ENCODE results near the gene FRMPD1. TPM values are rescaled to one million over a fixed set of nuclear protein-coding genes. Genes with fewer than 3 reads are reported as not detected.
A peak's percentile ranks its signal among the peaks of the same experiment; 100 is the strongest.

Gene FRMPD1
- total and polyA plus RNA-seq, 4 donors, result 0.06 to 0.25 (median 0.06) TPM; not detected in 1

DNA sequence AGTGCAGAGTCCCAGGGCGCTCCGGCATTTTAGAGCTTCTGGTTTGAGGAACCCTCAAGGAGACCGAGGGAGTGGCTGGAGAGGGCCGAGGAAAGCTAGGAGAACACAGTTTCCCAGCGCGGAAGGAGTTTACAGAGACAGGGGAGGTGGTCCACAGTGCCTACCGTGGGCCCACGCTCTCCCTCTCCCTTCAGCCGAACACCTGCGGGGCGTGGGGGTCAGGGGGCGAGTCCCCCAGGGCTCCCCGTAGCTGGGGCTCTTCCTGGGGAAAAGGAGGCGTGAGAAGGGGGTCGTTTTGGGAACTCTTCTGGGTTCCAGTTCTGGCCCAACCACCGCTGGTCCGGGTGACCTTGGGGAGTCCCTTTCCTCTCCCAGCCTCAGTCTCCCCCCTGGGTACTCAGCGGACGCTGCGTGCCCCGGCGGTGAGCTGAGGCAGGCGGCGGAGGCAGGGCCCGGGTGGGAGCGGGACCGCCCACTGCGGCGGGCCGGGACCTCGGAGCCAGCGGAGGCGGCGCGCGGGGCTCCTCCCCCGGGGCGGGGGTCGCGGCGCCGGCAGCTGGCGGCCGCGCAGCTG, 368 bp upstream of the FRMPD1 start:
- WGBS, 2 donors, result 14 to 45% methylated on average over 16 to 45 of the region's 45 CpGs
- Histone ChIP-seq H3K36me3 (ENCODE audit: control insufficient read depth in 4 of 4, insufficient read depth in 4 of 4, low read length in 4 of 4) (no peaks in the 10 kb centered on the region), H3K9me3 (ENCODE audit: control insufficient read depth in 4 of 4, insufficient read depth in 3 of 4, low read length in 3 of 4) (peaks cover 0 to 2% (median 0%) of the 10 kb centered on the region in 4 donors), H3K27ac (ENCODE audit: low read depth in 1 of 2, low read length in 1 of 2) (no peak overlapping the region), H3K4me1 (ENCODE audit: control insufficient read depth in 5 of 5, insufficient read depth in 5 of 5, low read length in 5 of 5) (peaks cover 0 to 8% (median 0%) of the 10 kb centered on the region in 5 donors), H3K4me3 (no peak overlapping the region), H3K27me3 (ENCODE audit: control insufficient read depth in 3 of 3, insufficient read depth in 3 of 3, low read length in 2 of 3) (peaks cover 0 to 66% (median 45%) of the 10 kb centered on the region in 3 donors), H3K9ac (ENCODE audit: insufficient read depth in 1 of 2, low read length in 2 of 2) (no peak overlapping the region)
- ATAC-seq (ENCODE audit: insufficient read depth, low FRiP score) (no peak), DNase-seq (peak in 1 of 3 donors; percentile 82)
- TF ChIP-seq, protein P1, sequence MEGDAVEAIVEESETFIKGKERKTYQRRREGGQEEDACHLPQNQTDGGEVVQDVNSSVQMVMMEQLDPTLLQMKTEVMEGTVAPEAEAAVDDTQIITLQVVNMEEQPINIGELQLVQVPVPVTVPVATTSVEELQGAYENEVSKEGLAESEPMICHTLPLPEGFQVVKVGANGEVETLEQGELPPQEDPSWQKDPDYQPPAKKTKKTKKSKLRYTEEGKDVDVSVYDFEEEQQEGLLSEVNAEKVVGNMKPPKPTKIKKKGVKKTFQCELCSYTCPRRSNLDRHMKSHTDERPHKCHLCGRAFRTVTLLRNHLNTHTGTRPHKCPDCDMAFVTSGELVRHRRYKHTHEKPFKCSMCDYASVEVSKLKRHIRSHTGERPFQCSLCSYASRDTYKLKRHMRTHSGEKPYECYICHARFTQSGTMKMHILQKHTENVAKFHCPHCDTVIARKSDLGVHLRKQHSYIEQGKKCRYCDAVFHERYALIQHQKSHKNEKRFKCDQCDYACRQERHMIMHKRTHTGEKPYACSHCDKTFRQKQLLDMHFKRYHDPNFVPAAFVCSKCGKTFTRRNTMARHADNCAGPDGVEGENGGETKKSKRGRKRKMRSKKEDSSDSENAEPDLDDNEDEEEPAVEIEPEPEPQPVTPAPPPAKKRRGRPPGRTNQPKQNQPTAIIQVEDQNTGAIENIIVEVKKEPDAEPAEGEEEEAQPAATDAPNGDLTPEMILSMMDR (IDR thresholded peaks at IDR 0.05; ENCODE audit: control extremely low read depth, extremely low read depth), result no peak

DNA sequence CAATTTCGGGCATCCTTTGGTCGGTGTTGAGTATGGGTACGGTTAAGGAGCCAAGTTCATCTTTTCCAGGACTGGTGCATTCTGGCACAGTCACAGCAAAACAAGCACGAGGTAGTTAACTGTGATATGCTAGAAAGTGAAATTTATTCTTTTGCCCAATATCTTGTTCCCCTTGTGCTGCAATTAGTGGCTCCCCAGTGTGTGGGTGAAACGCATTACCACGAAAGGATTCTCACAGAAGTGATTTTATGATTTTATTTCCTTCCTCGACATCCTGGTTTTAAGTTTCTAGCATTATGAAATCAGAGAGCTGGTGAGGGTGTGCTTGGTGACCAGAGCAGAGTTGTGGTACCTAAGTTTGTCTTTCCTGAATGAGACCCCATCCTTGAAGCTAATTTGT, 1.5 kb downstream of the FRMPD1 start:
- Histone ChIP-seq H3K27me3 (ENCODE audit: control insufficient read depth in 3 of 3, insufficient read depth in 3 of 3, low read length in 2 of 3) (peaks cover 0 to 70% (median 43%) of the 10 kb centered on the region in 3 donors), H3K36me3 (ENCODE audit: control insufficient read depth in 4 of 4, insufficient read depth in 4 of 4, low read length in 4 of 4) (no peaks in the 10 kb centered on the region), H3K27ac (ENCODE audit: low read depth in 1 of 2, low read length in 1 of 2) (no peak overlapping the region), H3K4me1 (ENCODE audit: control insufficient read depth in 5 of 5, insufficient read depth in 5 of 5, low read length in 5 of 5) (peaks cover 0 to 8% (median 0%) of the 10 kb centered on the region in 5 donors), H3K9ac (ENCODE audit: insufficient read depth in 1 of 2, low read length in 2 of 2) (no peak overlapping the region), H3K4me3 (no peak overlapping the region), H3K9me3 (ENCODE audit: control insufficient read depth in 4 of 4, insufficient read depth in 3 of 4, low read length in 3 of 4) (peaks cover 0 to 2% (median 0%) of the 10 kb centered on the region in 4 donors)
- 57 to 67% methylated on average over 7 of the region's 7 CpGs for WGBS, 2 donors
- TF ChIP-seq, protein P1 (IDR thresholded peaks at IDR 0.05; ENCODE audit: control extremely low read depth, extremely low read depth), result no peak
- no peak for ATAC-seq (ENCODE audit: insufficient read depth, low FRiP score)
- no peak for DNase-seq

DNA sequence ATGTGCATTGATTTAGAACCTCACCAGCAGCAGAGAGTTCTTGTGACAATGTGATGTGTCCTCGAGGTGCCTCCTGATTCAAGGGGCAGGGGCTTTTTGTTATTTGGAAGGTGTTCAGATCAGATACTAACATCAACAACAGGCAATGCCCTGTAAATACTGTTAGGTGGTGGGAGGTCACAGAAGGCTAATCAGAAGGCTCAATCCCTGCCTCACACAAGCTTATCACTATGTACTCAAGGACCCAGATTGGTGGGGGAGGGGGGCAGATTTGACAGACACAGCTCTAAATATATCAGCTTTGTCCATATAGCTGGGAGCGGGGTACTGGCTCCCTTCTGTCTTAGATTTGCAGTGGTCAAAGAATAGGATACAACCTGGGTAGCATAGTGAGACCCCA, 2.6 kb downstream of the FRMPD1 start:
- H3K36me3 ChIP-seq (ENCODE audit: control insufficient read depth in 4 of 4, insufficient read depth in 4 of 4, low read length in 4 of 4), result no peaks in the 10 kb centered on the region
- no peak overlapping the region for H3K4me3 ChIP-seq
- H3K9me3 ChIP-seq (ENCODE audit: control insufficient read depth in 4 of 4, insufficient read depth in 3 of 4, low read length in 3 of 4), result peaks cover 0 to 2% (median 0%) of the 10 kb centered on the region in 4 donors
- WGBS, 2 donors, result 79% methylated on average over 2 of the region's 2 CpGs
- peaks cover 0 to 8% (median 0%) of the 10 kb centered on the region in 5 donors for H3K4me1 ChIP-seq (ENCODE audit: control insufficient read depth in 5 of 5, insufficient read depth in 5 of 5, low read length in 5 of 5)
- DNase-seq, result no peak
- H3K27ac ChIP-seq (ENCODE audit: low read depth in 1 of 2, low read length in 1 of 2), result no peak overlapping the region
- H3K27me3 ChIP-seq (ENCODE audit: control insufficient read depth in 3 of 3, insufficient read depth in 3 of 3, low read length in 2 of 3), result peaks cover 3 to 76% (median 43%) of the 10 kb centered on the region in 3 donors
- ATAC-seq (ENCODE audit: insufficient read depth, low FRiP score), result no peak
- no peak overlapping the region for H3K9ac ChIP-seq (ENCODE audit: insufficient read depth in 1 of 2, low read length in 2 of 2)
- TF ChIP-seq, protein P1 (IDR thresholded peaks at IDR 0.05; ENCODE audit: control extremely low read depth, extremely low read depth), result no peak

DNA sequence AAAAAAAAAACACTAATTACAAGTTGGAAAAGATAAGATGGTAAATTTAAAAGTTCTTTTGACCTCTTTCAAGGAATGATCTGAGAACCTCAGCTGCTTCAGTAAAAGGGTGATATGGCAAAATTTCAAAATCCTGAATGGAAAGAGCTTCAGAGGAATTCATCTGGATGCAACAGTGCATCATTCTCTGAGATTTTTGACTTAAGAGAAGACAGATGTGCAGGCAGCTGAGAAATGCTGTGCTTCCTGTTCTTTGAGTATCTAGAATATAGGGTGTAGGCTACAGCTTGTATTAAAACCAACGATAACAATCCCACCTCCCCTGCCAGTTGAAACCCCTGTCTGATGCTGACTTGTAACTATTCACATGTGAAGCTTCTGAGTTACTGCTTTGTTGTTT, 6.2 kb downstream of the FRMPD1 start:
- WGBS, 2 donors, result 63 to 74% methylated on average over 1 of the region's 1 CpG
- Histone ChIP-seq H3K9ac (ENCODE audit: insufficient read depth in 1 of 2, low read length in 2 of 2) (no peak overlapping the region), H3K9me3 (ENCODE audit: control insufficient read depth in 4 of 4, insufficient read depth in 3 of 4, low read length in 3 of 4) (no peaks in the 10 kb centered on the region), H3K27ac (ENCODE audit: low read depth in 1 of 2, low read length in 1 of 2) (no peak overlapping the region), H3K4me3 (no peak overlapping the region), H3K4me1 (ENCODE audit: control insufficient read depth in 5 of 5, insufficient read depth in 5 of 5, low read length in 5 of 5) (no peaks in the 10 kb centered on the region), H3K27me3 (ENCODE audit: control insufficient read depth in 3 of 3, insufficient read depth in 3 of 3, low read length in 2 of 3) (peaks cover 3 to 58% (median 26%) of the 10 kb centered on the region in 3 donors), H3K36me3 (ENCODE audit: control insufficient read depth in 4 of 4, insufficient read depth in 4 of 4, low read length in 4 of 4) (no peaks in the 10 kb centered on the region)
- no peak for DNase-seq
- TF ChIP-seq, protein P1 (IDR thresholded peaks at IDR 0.05; ENCODE audit: control extremely low read depth, extremely low read depth), result no peak
- no peak for ATAC-seq (ENCODE audit: insufficient read depth, low FRiP score)
